Sciatic nerve (tissue), 2 donors: ENCODE measurements around the gene ADGRG4. TPM values are rescaled to one million over a fixed set of nuclear protein-coding genes. Genes with fewer than 3 reads are reported as not detected.
"Not testable (repeated sequence)": the region's sequence is repeated elsewhere in the genome, so short reads cannot be mapped to it uniquely, and the experiment has no call there.

ENCODE experiments used
- ATAC-seq: fragments of 200-7000 bp; cut with Tn5 transposase; one replicate; pipeline ENCODE4 v1.9.1; 2020; ENCODE audit warnings: mild to moderate bottlenecking, moderate library complexity
- DNase-seq: peaks from one replicate; pipeline ENCODE4 v3.0.0-alpha.2; 2020; ENCODE audit warnings: low spot score
- intact Hi-C: fragments of 100-400 bp; cut with DNase I; formaldehyde crosslinking; loops from one replicate; pipeline ENCODE4 v1.14.2; 2022
- total RNA-seq: library from RNA; stranded (reverse); fragmentation: NEBNext Ultra II Directional; extraction: Animal tissue kit (Norgen Biotek cat#: 25700); gene quantifications from one replicate; pipeline ENCODE4 v1.2.1, GENCODE V29; 2021
- donor health status: DM: no; HTN: no; CAD: no.
- donor health status: DM: no; HTN: no; CAD: no.

The ADGRG4 gene
- 0.18 TPM for total RNA-seq

- ATAC-seq, intact Hi-C loops, DNase-seq: not testable (repeated sequence)
These were observed at the start of gene ADGRG4 for GRCh38 chrX:136300721-136301120. Gene ADGRG4, plus strand, starts transcription at chrX:136300963. Its CDS starts 7,815 bp downstream, at chrX:136308778.

GRCh38 chrX:136251041-136251991 lies 49.4 kb upstream of the ADGRG4 start, which contains the start of gene MAP7D3:
Gene MAP7D3, minus strand, starts transcription at chrX:136251400. Its CDS starts 42 bp downstream, at chrX:136251358.
- DNase-seq (peak; percentile 77), ATAC-seq (peak; percentile 83)
- intact Hi-C loops = no loop called here

- peak; percentile 71 for ATAC-seq
- intact Hi-C loops = no loop called here
These were observed 45.2 kb upstream of the ADGRG4 start for GRCh38 chrX:136255541-136255940.

GRCh38 chrX:136256026-136256425 lies 44.7 kb upstream of the ADGRG4 start:
- DNase-seq (no peak), ATAC-seq (no peak)
- intact Hi-C loops = no loop called here

More at GRCh38 chrX:136255541-136255940, 45.2 kb upstream of the ADGRG4 start:
- no peak for DNase-seq

- ATAC-seq (no peak), DNase-seq (no peak)
- intact Hi-C loops = no loop called here
These were observed 41.8 kb upstream of the ADGRG4 start for GRCh38 chrX:136258951-136259350.

GRCh38 chrX:136259543-136259942 lies 41.2 kb upstream of the ADGRG4 start:
- intact Hi-C loops = no loop called here
- DNase-seq = no peak
- ATAC-seq = peak; percentile 52

- no peak for DNase-seq
- no peak for ATAC-seq
- intact Hi-C loops = no loop called here
These were observed 40.0 kb upstream of the ADGRG4 start for GRCh38 chrX:136260776-136261175.

- ATAC-seq (no peak), DNase-seq (no peak)
- intact Hi-C loops = no loop called here
These were observed 39.4 kb upstream of the ADGRG4 start for GRCh38 chrX:136261321-136261720.

GRCh38 chrX:136262243-136262642 lies 38.5 kb upstream of the ADGRG4 start:
- ATAC-seq (peak; percentile 57), DNase-seq (no peak)
- intact Hi-C loops = no loop called here

GRCh38 chrX:136262812-136263315 lies 37.9 kb upstream of the ADGRG4 start:
- DNase-seq (no peak), ATAC-seq (no peak)
- intact Hi-C loops = no loop called here

- DNase-seq = no peak
- ATAC-seq = no peak
- intact Hi-C loops = no loop called here
These were observed 33.9 kb upstream of the ADGRG4 start for GRCh38 chrX:136266828-136267227.

- intact Hi-C loops = no loop called here
- ATAC-seq = peak; percentile 68
These were observed 32.4 kb upstream of the ADGRG4 start for GRCh38 chrX:136268051-136269048.

GRCh38 chrX:136269921-136270320 lies 30.8 kb upstream of the ADGRG4 start:
- intact Hi-C loops = no loop called here
- DNase-seq (no peak), ATAC-seq (no peak)

More at GRCh38 chrX:136268051-136269048, 32.4 kb upstream of the ADGRG4 start:
- peak; percentile 62 for DNase-seq

GRCh38 chrX:136271300-136271699 lies 29.5 kb upstream of the ADGRG4 start:
- ATAC-seq = no peak
- intact Hi-C loops = no loop called here

GRCh38 chrX:136272325-136272724 lies 28.4 kb upstream of the ADGRG4 start:
- DNase-seq (no peak), ATAC-seq (no peak)
- intact Hi-C loops = no loop called here

More at GRCh38 chrX:136271300-136271699, 29.5 kb upstream of the ADGRG4 start:
- DNase-seq = no peak

GRCh38 chrX:136273986-136274385 lies 26.8 kb upstream of the ADGRG4 start:
- DNase-seq = no peak
- no peak for ATAC-seq
- intact Hi-C loops = no loop called here

- ATAC-seq (no peak), DNase-seq (no peak)
- intact Hi-C loops = no loop called here
These were observed 25.2 kb upstream of the ADGRG4 start for GRCh38 chrX:136275553-136275952.

GRCh38 chrX:136286375-136286774 lies 14.4 kb upstream of the ADGRG4 start:
- DNase-seq, intact Hi-C loops, ATAC-seq: not testable (repeated sequence)

- ATAC-seq (no peak), DNase-seq (no peak)
- intact Hi-C loops = no loop called here
These were observed 8.9 kb upstream of the ADGRG4 start for GRCh38 chrX:136291824-136292223.
